Esophagus muscularis mucosa (tissue), 4 donors: Measurements from ENCODE around the gene TRPC4AP. TPM values are rescaled to one million over a fixed set of nuclear protein-coding genes. Genes with fewer than 3 reads are reported as not detected.

Experiments used
- DNase-seq: peaks from one replicate; pipeline ENCODE4 v3.0.0-alpha.2; 2017; ENCODE audit errors: extremely low spot score
- H3K27ac ChIP-seq, 4 donors: fragments of 200-600 bp; sonication (generic); replicated peaks in 1 of 4; 1 replicate in 3 of 4; 2 replicates in 1 of 4; pipeline ENCODE4 v1.5.1; 2016 to 2019; ENCODE audit warnings: mild to moderate bottlenecking in 1 of 4
- H3K27me3 ChIP-seq, 4 donors: fragments of 200-600 bp; sonication (generic); one replicate each; pipeline versions ENCODE4 v1.5.1 to v1.6.0; 2016 to 2019
- H3K36me3 ChIP-seq, 4 donors: fragments of 200-600 bp; sonication (generic); one replicate each; pipeline ENCODE4 v1.5.1; 2016 to 2019
- H3K4me1 ChIP-seq, 4 donors: fragments of 200-600 bp; sonication (generic); one replicate each; pipeline ENCODE4 v1.5.1; 2016 to 2019
- H3K4me3 ChIP-seq, 4 donors: fragments of 200-600 bp; sonication (generic); 1 replicate in 2 of 4; 2 replicates in 2 of 4; pipeline ENCODE4 v1.5.1; 2016 to 2019; ENCODE audit warnings: mild to moderate bottlenecking in 4 of 4, moderate library complexity in 1 of 4
- H3K9me3 ChIP-seq, 4 donors: fragments of 200-600 bp; sonication (generic); 1 replicate in 3 of 4; 2 replicates in 1 of 4; pipeline ENCODE4 v1.5.1; 2016 to 2019
- EP300 ChIP-seq: sonication (generic); formaldehyde crosslinking; IDR thresholded peaks from one replicate; pipeline ENCODE4 v1.6.1; 2017; ENCODE audit warnings: antibody characterized with exemption
- POLR2A ChIP-seq: fragments of 450-650 bp; IDR thresholded peaks from one replicate; pipeline ENCODE4 v1.6.1; 2017; ENCODE audit warnings: antibody characterized with exemption, moderate library complexity, mild to moderate bottlenecking, low read depth
- POLR2AphosphoS5 ChIP-seq, 2 donors: sonication (generic); formaldehyde crosslinking; IDR thresholded peaks; one replicate each; pipeline ENCODE4 v1.6.1; 2017; ENCODE audit warnings: antibody characterized with exemption in 2 of 2
- WGBS: methylation state at CpG from one replicate; pipeline ENCODE4 v1.1.5; 2018; 5-methylcytosine and 5-hydroxymethylcytosine counted together
- intact Hi-C: fragments of 100-400 bp; cut with DNase I; formaldehyde crosslinking; loops from one replicate; pipeline ENCODE4 v1.15.1; 2023
- total RNA-seq, 4 donors: library from RNA; depleted of rRNA; stranded (reverse); fragments of >200 nt; gene quantifications; one replicate each; pipeline versions ENCODE4 v1.1.0 to v1.2.1, GENCODE V29; 2016
- TF ChIP-seq, protein P1 (sequence below), 3 experiments: fragments of 200-600 bp in 2 of 3; fragments of 450-650 bp in 1 of 3; sonication (generic) in 2 of 3; IDR thresholded peaks; one replicate each; pipeline ENCODE4 v1.5.1; 2017 to 2019; ENCODE audit warnings: antibody characterized with exemption in 3 of 3, mild to moderate bottlenecking in 2 of 3, moderate library complexity in 1 of 3

TRPC4AP gene
- total RNA-seq, 4 donors from 2014 or later, result 44.1 to 58.2 (median 52.1) TPM

DNA sequence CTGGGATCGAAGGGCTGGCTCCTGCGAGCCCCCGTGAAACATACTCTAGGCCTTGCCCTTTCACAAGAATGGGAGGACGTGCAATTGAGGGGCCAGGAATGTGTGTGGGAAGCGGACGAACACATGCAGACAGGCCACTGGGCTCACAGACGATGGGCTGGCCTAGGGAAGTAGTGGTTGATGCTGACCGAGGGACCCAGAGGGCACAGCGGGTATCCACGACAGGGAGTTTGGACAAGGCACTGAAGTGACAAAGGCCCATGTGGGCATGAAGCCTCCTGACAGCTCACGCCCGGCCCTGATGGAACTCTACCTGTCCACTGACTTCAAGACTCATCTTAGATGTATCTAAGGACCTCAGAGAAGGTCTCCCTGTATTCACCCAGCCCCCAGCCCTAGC is 84.7 kb downstream of the TRPC4AP start:
- intact Hi-C loops, result no loop called here
- TF ChIP-seq, protein P1, sequence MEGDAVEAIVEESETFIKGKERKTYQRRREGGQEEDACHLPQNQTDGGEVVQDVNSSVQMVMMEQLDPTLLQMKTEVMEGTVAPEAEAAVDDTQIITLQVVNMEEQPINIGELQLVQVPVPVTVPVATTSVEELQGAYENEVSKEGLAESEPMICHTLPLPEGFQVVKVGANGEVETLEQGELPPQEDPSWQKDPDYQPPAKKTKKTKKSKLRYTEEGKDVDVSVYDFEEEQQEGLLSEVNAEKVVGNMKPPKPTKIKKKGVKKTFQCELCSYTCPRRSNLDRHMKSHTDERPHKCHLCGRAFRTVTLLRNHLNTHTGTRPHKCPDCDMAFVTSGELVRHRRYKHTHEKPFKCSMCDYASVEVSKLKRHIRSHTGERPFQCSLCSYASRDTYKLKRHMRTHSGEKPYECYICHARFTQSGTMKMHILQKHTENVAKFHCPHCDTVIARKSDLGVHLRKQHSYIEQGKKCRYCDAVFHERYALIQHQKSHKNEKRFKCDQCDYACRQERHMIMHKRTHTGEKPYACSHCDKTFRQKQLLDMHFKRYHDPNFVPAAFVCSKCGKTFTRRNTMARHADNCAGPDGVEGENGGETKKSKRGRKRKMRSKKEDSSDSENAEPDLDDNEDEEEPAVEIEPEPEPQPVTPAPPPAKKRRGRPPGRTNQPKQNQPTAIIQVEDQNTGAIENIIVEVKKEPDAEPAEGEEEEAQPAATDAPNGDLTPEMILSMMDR (IDR thresholded peaks at IDR 0.05), result no peak
- TF ChIP-seq POLR2AphosphoS5 (IDR thresholded peaks at IDR 0.05), result no peak
- no peak for TF ChIP-seq EP300
- no peak for TF ChIP-seq POLR2A
- H3K9me3 ChIP-seq, result no peaks in the 10 kb centered on the region
- 93% methylated on average over 12 of the region's 12 CpGs for WGBS
- H3K27ac ChIP-seq, result no peak overlapping the region
- H3K27me3 ChIP-seq, result no peaks in the 10 kb centered on the region
- H3K4me1 ChIP-seq, result peaks cover 0 to 16% (median 12%) of the 10 kb centered on the region in 4 donors
- H3K4me3 ChIP-seq, result no peak overlapping the region
- H3K36me3 ChIP-seq, result peaks cover 92 to 100% (median 99%) of the 10 kb centered on the region in 4 donors
- DNase-seq, result no peak

GRCh38 chr20:35007413-35007812 is 85.2 kb downstream of the TRPC4AP start:
- WGBS, result 99% methylated on average over 9 of the region's 9 CpGs
- peaks cover 92 to 100% (median 99%) of the 10 kb centered on the region in 4 donors for H3K36me3 ChIP-seq
- H3K27ac ChIP-seq, result no peak overlapping the region
- TF ChIP-seq POLR2AphosphoS5 (IDR thresholded peaks at IDR 0.05) (no peak), EP300 (no peak), POLR2A (no peak)
- TF ChIP-seq, protein P1 (IDR thresholded peaks at IDR 0.05), result no peak
- no peaks in the 10 kb centered on the region for H3K27me3 ChIP-seq
- DNase-seq, result no peak
- H3K9me3 ChIP-seq, result no peaks in the 10 kb centered on the region
- peaks cover 0 to 14% (median 8%) of the 10 kb centered on the region in 4 donors for H3K4me1 ChIP-seq
- no peak overlapping the region for H3K4me3 ChIP-seq
- intact Hi-C loops, result no loop called here

DNA sequence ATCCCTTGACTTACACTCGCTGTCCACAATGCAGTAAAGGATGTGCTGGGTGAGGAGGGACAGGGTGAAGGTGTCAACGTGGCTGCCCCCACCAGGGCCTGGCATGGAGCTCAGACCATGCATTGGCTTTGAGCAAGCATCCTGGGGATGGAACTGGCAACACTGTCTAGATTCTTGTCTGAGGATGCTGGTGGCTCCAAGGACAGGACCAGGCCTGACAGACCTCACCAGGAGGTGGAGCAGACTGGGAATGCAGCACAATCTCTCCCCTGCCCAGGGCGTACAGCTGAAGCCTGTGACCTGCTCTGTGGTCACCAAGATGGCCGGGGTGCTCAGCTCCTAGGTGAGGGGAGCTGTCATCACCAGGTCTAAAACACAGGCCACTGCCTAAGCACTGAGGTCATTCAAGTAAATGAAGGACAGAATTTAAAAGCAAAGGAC is 86.1 kb downstream of the TRPC4AP start:
- peaks cover 91 to 100% (median 99%) of the 10 kb centered on the region in 4 donors for H3K36me3 ChIP-seq

DNA sequence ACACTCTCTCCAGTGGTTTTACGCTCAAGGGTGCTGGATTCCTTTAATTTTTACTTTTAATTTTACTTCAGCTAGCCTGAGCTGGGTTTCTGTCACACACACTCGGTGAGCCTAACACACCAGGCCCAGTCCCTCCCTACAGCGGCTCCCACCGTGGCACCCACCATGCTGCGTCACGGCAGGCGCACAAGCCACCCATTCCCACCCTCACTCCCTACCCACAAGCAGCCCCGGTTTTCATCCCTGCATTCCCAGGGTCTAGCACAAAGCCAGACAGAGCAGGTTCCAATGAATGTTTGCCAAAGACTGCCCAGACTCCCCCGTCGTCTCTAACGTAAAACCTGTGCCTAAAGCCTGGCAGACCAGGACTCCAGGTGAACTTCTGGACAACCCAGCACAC is 86.6 kb downstream of the TRPC4AP start:
- no peak overlapping the region for H3K27ac ChIP-seq
- DNase-seq, result no peak
- H3K27me3 ChIP-seq, result no peaks in the 10 kb centered on the region
- H3K9me3 ChIP-seq, result no peaks in the 10 kb centered on the region
- no peak overlapping the region for H3K4me3 ChIP-seq
- TF ChIP-seq POLR2AphosphoS5 (IDR thresholded peaks at IDR 0.05) (no peak), EP300 (no peak), POLR2A (no peak)
- TF ChIP-seq, protein P1 (IDR thresholded peaks at IDR 0.05), result no peak
- H3K36me3 ChIP-seq, result peaks cover 91 to 100% (median 99%) of the 10 kb centered on the region in 4 donors
- peaks cover 0 to 1% (median 0%) of the 10 kb centered on the region in 4 donors for H3K4me1 ChIP-seq
- intact Hi-C loops, result no loop called here
- 95% methylated on average over 8 of the region's 11 CpGs for WGBS

More for the DNA sequence above, 86.1 kb downstream of the TRPC4AP start:
- no peak overlapping the region for H3K4me3 ChIP-seq
- no peak overlapping the region for H3K27ac ChIP-seq
- WGBS, result 89% methylated on average over 4 of the region's 4 CpGs
- H3K9me3 ChIP-seq, result no peaks in the 10 kb centered on the region
- TF ChIP-seq POLR2AphosphoS5 (IDR thresholded peaks at IDR 0.05), result no peak
- TF ChIP-seq, protein P1 (IDR thresholded peaks at IDR 0.05), result no peak
- TF ChIP-seq EP300, result no peak
- no peak for TF ChIP-seq POLR2A
- H3K4me1 ChIP-seq, result peaks cover 0 to 7% (median 1%) of the 10 kb centered on the region in 4 donors
- H3K27me3 ChIP-seq, result no peaks in the 10 kb centered on the region
- DNase-seq, result no peak
- intact Hi-C loops, result no loop called here

- Histone ChIP-seq H3K36me3 (peaks cover 95 to 100% (median 100%) of the 10 kb centered on the region in 4 donors), H3K27ac (no peak overlapping the region), H3K4me1 (no peaks in the 10 kb centered on the region), H3K27me3 (no peaks in the 10 kb centered on the region), H3K4me3 (no peak overlapping the region), H3K9me3 (no peaks in the 10 kb centered on the region)
- no peak for DNase-seq
- 94% methylated on average over 7 of the region's 7 CpGs for WGBS
- TF ChIP-seq POLR2A (no peak), POLR2AphosphoS5 (IDR thresholded peaks at IDR 0.05) (no peak), EP300 (no peak)
- TF ChIP-seq, protein P1 (IDR thresholded peaks at IDR 0.05), result no peak
- intact Hi-C loops, result no loop called here
Measured at GRCh38 chr20:35005463-35005961, 87.1 kb downstream of the TRPC4AP start.
